Activated CD8-positive, alpha-beta T cell treated with anti-CD3 and anti-CD28 coated beads for 36 hours (primary cell): ENCODE data around the gene SACS. TPM values are rescaled to one million over a fixed set of nuclear protein-coding genes. Genes with fewer than 3 reads are reported as not detected.

Experiments
- ATAC-seq: fragments of 200-7000 bp; cut with Tn5 transposase; one replicate; pipeline ENCODE4 v1.10.0; 2021; ENCODE audit warnings: mild to moderate bottlenecking, moderate library complexity
- CTCF ChIA-PET: fragments of 350-600 bp; sonication (Branson Sonifier 250); formaldehyde crosslinking; loops from one replicate; lab custom pipeline; 2021; ENCODE audit warnings: antibody characterized with exemption; lab: Charles Lee
- POLR2A ChIA-PET: fragments of 350-600 bp; sonication (Branson Sonifier 250); formaldehyde crosslinking; loops from one replicate; lab custom pipeline; 2021; ENCODE audit warnings: antibody characterized with exemption; lab: Charles Lee
- DNase-seq: peaks from one replicate; pipeline ENCODE4 v3.0.0-alpha.2; 2020
- H3K27ac Mint-ChIP-seq: one replicate; pipeline ENCODE4 v1.8.0; 2021; ENCODE audit warnings: mild to moderate bottlenecking, mixed read lengths
- H3K27me3 Mint-ChIP-seq: one replicate; pipeline ENCODE4 v1.8.0; 2021; ENCODE audit warnings: mixed read lengths
- H3K36me3 Mint-ChIP-seq: one replicate; pipeline ENCODE4 v1.8.0; 2021; ENCODE audit warnings: low read depth, mixed read lengths
- H3K4me1 Mint-ChIP-seq: one replicate; pipeline ENCODE4 v1.8.0; 2021; ENCODE audit warnings: low read depth, mixed read lengths
- H3K4me3 Mint-ChIP-seq: one replicate; pipeline ENCODE4 v1.8.0; 2021; ENCODE audit warnings: mild to moderate bottlenecking, moderate library complexity, mixed read lengths
- H3K9me3 Mint-ChIP-seq: one replicate; pipeline ENCODE4 v1.8.0; 2021; ENCODE audit warnings: mixed read lengths
- intact Hi-C: fragments of 100-400 bp; cut with micrococcal nuclease; formaldehyde crosslinking; loops from one replicate; pipeline ENCODE4 v1.10.0; 2022
- total RNA-seq, 2 experiments: library from RNA; stranded (reverse); gene quantifications; one replicate each; pipeline ENCODE4 v1.2.3, GENCODE V29; 2021
- TF ChIP-seq, protein P1 (sequence below): fragments of 200-600 bp; IDR thresholded peaks from one replicate; pipeline ENCODE4 v1.8.0; 2022; ENCODE audit warnings: antibody characterized with exemption, mild to moderate bottlenecking

The SACS gene
- total RNA-seq, 2 experiments from 2014 or later, result 39.2 to 46.4 TPM

- Mint-ChIP-seq H3K36me3 (peaks cover 69% of the 10 kb centered on the region), H3K27ac (no peak overlapping the region), H3K4me1 (peaks cover 2% of the 10 kb centered on the region), H3K4me3 (no peak overlapping the region), H3K27me3 (no peaks in the 10 kb centered on the region), H3K9me3 (no peaks in the 10 kb centered on the region)
- ATAC-seq (no peak), DNase-seq (no peak)
- ChIA-PET CTCF (no interaction called here), POLR2A (interaction anchor here (0.6 to 0.9 kb wide), 3 partner anchors 9 to 580 kb away, joined by 3 read pairs; no protein-coding TSS in a partner anchor)
- intact Hi-C loops, result no loop called here
- TF ChIP-seq, protein P1, sequence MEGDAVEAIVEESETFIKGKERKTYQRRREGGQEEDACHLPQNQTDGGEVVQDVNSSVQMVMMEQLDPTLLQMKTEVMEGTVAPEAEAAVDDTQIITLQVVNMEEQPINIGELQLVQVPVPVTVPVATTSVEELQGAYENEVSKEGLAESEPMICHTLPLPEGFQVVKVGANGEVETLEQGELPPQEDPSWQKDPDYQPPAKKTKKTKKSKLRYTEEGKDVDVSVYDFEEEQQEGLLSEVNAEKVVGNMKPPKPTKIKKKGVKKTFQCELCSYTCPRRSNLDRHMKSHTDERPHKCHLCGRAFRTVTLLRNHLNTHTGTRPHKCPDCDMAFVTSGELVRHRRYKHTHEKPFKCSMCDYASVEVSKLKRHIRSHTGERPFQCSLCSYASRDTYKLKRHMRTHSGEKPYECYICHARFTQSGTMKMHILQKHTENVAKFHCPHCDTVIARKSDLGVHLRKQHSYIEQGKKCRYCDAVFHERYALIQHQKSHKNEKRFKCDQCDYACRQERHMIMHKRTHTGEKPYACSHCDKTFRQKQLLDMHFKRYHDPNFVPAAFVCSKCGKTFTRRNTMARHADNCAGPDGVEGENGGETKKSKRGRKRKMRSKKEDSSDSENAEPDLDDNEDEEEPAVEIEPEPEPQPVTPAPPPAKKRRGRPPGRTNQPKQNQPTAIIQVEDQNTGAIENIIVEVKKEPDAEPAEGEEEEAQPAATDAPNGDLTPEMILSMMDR, result no peak
Measured at GRCh38 chr13:23365652-23366051, 67.8 kb downstream of the SACS start.

DNA sequence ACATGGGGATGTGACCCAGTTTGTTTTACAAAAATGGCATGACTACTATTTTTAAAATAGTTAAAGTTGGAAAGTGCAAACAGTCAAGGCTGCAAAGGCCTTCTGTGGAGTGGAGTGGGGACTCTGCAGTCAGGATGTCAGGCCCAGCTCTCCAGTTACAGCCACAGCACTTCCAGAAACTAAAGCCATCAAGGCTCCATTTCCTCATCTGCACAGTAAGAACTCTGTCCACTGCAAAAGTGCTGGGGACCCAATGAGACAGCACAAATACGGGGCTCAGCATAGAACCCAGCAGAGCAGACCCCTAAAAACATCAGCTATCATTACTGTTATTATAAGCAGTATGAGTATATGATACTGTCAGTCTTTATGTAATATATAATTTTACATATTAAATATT is 73.6 kb downstream of the SACS start:
- ChIA-PET CTCF (interaction anchor here (1.6 kb wide), 1 partner anchor 10 kb away, joined by 3 read pairs; no protein-coding TSS in a partner anchor), POLR2A (no interaction called here)
- TF ChIP-seq, protein P1, result no peak

GRCh38 chr13:23357349-23357748 is 76.2 kb downstream of the SACS start:
- Mint-ChIP-seq H3K9me3 (no peaks in the 10 kb centered on the region), H3K4me1 (peaks cover 2% of the 10 kb centered on the region), H3K4me3 (no peak overlapping the region), H3K36me3 (peaks cover 60% of the 10 kb centered on the region), H3K27ac (no peak overlapping the region), H3K27me3 (no peaks in the 10 kb centered on the region)
- ChIA-PET CTCF (interaction anchor here (1.0 kb wide), 1 partner anchor 11 kb away, joined by 3 read pairs; no protein-coding TSS in a partner anchor), POLR2A (interaction anchor here (1.0 kb wide), 1 partner anchor 9 kb away, joined by 3 read pairs; no protein-coding TSS in a partner anchor)
- TF ChIP-seq, protein P1, result no peak
- no peak for DNase-seq
- intact Hi-C loops, result no loop called here
- ATAC-seq, result no peak

More for the DNA sequence above, 73.6 kb downstream of the SACS start:
- H3K4me1 Mint-ChIP-seq, result no peaks in the 10 kb centered on the region
- H3K36me3 Mint-ChIP-seq, result peaks cover 58% of the 10 kb centered on the region
- intact Hi-C loops, result no loop called here
- H3K9me3 Mint-ChIP-seq, result no peaks in the 10 kb centered on the region
- no peaks in the 10 kb centered on the region for H3K27me3 Mint-ChIP-seq
- no peak for DNase-seq
- no peak overlapping the region for H3K4me3 Mint-ChIP-seq
- ATAC-seq, result no peak
- H3K27ac Mint-ChIP-seq, result no peak overlapping the region

GRCh38 chr13:23356368-23356767 is 77.1 kb downstream of the SACS start:
- ATAC-seq, result no peak
- Mint-ChIP-seq H3K27me3 (no peaks in the 10 kb centered on the region), H3K36me3 (peaks cover 58% of the 10 kb centered on the region), H3K4me3 (no peak overlapping the region), H3K27ac (no peak overlapping the region), H3K4me1 (peaks cover 2% of the 10 kb centered on the region), H3K9me3 (no peaks in the 10 kb centered on the region)
- no peak for DNase-seq
- CTCF ChIA-PET, result no interaction called here
- TF ChIP-seq, protein P1, result no peak
- intact Hi-C loops, result no loop called here
- POLR2A ChIA-PET, result interaction anchor here (1.0 kb wide), 1 partner anchor 10 kb away, joined by 3 read pairs; no protein-coding TSS in a partner anchor

- ChIA-PET CTCF (no interaction called here), POLR2A (interaction anchor here (1.0 to 1.3 kb wide), 2 partner anchors 15 to 17 kb away, joined by 3 to 4 read pairs; no protein-coding TSS in a partner anchor)
- Mint-ChIP-seq H3K27me3 (no peaks in the 10 kb centered on the region), H3K36me3 (peaks cover 69% of the 10 kb centered on the region), H3K4me1 (peaks cover 2% of the 10 kb centered on the region), H3K4me3 (no peak overlapping the region), H3K27ac (no peak overlapping the region), H3K9me3 (no peaks in the 10 kb centered on the region)
- ATAC-seq, result no peak
- TF ChIP-seq, protein P1, result no peak
- intact Hi-C loops, result no loop called here
- no peak for DNase-seq
Measured at GRCh38 chr13:23354520-23354919, 79.0 kb downstream of the SACS start.
